Heart right ventricle (tissue), 16 donors: ENCODE results near the gene ACVR2B. TPM values are rescaled to one million over a fixed set of nuclear protein-coding genes. Genes with fewer than 3 reads are reported as not detected.

Experiments used
- ATAC-seq, 8 donors: fragments of 200-7000 bp; cut with Tn5 transposase; one replicate each; pipeline ENCODE4 v1.9.1; 2020; ENCODE audit warnings: mild to moderate bottlenecking in 8 of 8, moderate library complexity in 8 of 8, moderate number of reproducible peaks in 1 of 8
- DNase-seq, 2 donors: peaks; one replicate each; pipeline ENCODE4 v3.0.0-alpha.2; 2020
- H3K27ac ChIP-seq, 10 donors: fragments of 200-600 bp; sonication (generic) in 2 of 10; one replicate each; pipeline versions ENCODE4 v1.5.0 to v1.8.0; 2020 to 2022; ENCODE audit warnings: mild to moderate bottlenecking in 3 of 10
- H3K27me3 ChIP-seq, 7 donors: fragments of 200-600 bp; one replicate each; pipeline ENCODE4 v1.8.0; 2021 to 2022; ENCODE audit warnings: mild to moderate bottlenecking in 2 of 7
- H3K36me3 ChIP-seq, 9 donors: fragments of 200-600 bp; sonication (generic) in 1 of 9; one replicate each; pipeline versions ENCODE4 v1.5.0 to v1.8.0; 2020 to 2022; ENCODE audit warnings: mild to moderate bottlenecking in 2 of 9
- H3K4me1 ChIP-seq, 9 donors: fragments of 200-600 bp; sonication (generic) in 1 of 9; one replicate each; pipeline versions ENCODE4 v1.5.0 to v1.8.0; 2020 to 2022; ENCODE audit warnings: mild to moderate bottlenecking in 4 of 9
- H3K4me3 ChIP-seq, 10 donors: fragments of 200-600 bp; sonication (generic) in 2 of 10; one replicate each; pipeline versions ENCODE4 v1.5.0 to v1.8.0; 2020 to 2022; ENCODE audit warnings: mild to moderate bottlenecking in 7 of 10, moderate library complexity in 2 of 10
- H3K9me3 ChIP-seq, 11 donors: fragments of 200-600 bp in 10 of 11; sonication (generic) in 2 of 11; one replicate each; pipeline versions ENCODE4 v1.5.0 to v1.8.0; 2013 to 2022; ENCODE audit warnings: mild to moderate bottlenecking in 2 of 11, control low read depth in 1 of 11, moderate library complexity in 1 of 11
- CTCF ChIP-seq, 9 donors: fragments of 200-600 bp; sonication (generic) in 2 of 9; IDR thresholded peaks; one replicate each; pipeline versions ENCODE4 v1.5.0 to v1.8.0; 2021 to 2022; ENCODE audit warnings: antibody characterized with exemption in 9 of 9, mild to moderate bottlenecking in 5 of 9, moderate library complexity in 1 of 9
- WGBS, 2 donors: extraction: QIAGEN DNeasy Blood & Tissue Kit; methylation state at CpG; one replicate each; pipeline ENCODE4 v1.1.7; 2013; ENCODE audit warnings: inconsistent platforms in 1 of 2; 5-methylcytosine and 5-hydroxymethylcytosine counted together
- intact Hi-C, 10 donors: fragments of 100-400 bp; cut with DNase I; formaldehyde crosslinking; loops; one replicate each; pipeline versions ENCODE4 v1.11.1 to v1.14.2; 2022
- polyA plus RNA-seq, 2 donors: library from polyadenylated mRNA; stranded (reverse); fragments of 200-250 nt; gene quantifications; one replicate each; pipeline ENCODE4 v1.2.3, GENCODE V29; 2013
- total RNA-seq, 10 donors: library from RNA; stranded (reverse); fragmentation: NEBNext Ultra II Directional in 3 of 10; extraction: Animal tissue kit (Norgen Biotek cat#: 25700) in 3 of 10; gene quantifications; one replicate each; pipeline versions ENCODE4 v1.2.1 to v1.2.4, GENCODE V29; 2021 to 2023
- donor health status: Arrhythmogenic right ventricular cardiomyopathy.
- donor health status: ischemic (EF 13 %, LVEDD 7.1; RV severe dilation, severe dysfunction).
- donor health status: healthy with polysubstance abuse.
- donor health status: DM: no; HTN: yes; CAD: no.
- donor health status: DM: no; HTN: no; CAD: no.
- donor health status: ischemic (EF 25% LVEDD 6.9; RV normal size, moderate dysfunction).
- donor health status: ischemic (EF 25% LVEDD 5.7; RV mildly dilated, moderate dysfunction).
- donor health status: healthy.
- donor health status: DM: yes; HTN: yes; CAD: no.
- donor health status: Ischemic cardiomyopathy.
- donor health status: ischemic (EF 35%, LVEDD 5.7; RV mildly dilated, moderate dysfunction).
- donor health status: nonischemic (EF 11% LVEDD 7.7; RV severe dilation, severe dysfunction).
- donor health status: DM: yes; HTN: yes; CAD: no.
- donor health status: PGD.
- donor health status: ischemic (EF 29% LVEDD 5.4; RV normal size, mild dysfunction).
- donor health status: nonischemic (EF 23%, LVEDD 6.1; RV moderate dilation, normal function).

ACVR2B gene
- total and polyA plus RNA-seq, 12 donors = 0.43 to 7.6 (median 6.1) TPM

DNA sequence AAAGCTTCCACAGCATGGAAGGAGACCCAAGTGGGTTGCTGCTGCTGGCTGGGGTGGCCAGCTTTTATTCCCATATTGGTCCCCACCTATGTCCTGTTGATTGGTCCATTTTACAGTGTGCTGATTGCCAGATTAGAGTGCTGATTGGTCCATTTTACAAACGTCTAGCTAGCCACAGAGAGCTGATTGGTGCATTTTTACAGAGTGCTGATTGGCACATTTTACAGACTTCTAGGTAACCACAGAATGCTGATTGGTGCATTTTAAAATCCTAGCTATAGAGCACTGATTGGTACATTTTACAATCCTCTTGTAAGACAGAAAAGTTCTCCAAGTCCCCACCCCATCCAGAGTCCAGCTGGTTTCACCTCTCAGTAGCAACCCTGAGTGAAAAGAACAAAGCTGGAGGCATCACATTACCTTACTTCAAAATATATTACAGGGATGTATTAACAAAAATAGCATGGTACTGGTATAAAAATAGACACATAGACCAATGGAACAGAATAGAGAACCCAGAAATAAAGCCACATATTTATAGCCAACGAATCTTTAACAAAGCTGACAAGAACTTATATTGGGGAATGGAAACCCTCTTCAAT is 7.5 kb upstream of the ACVR2B start:
- intact Hi-C loops = no loop called here
- Histone ChIP-seq H3K4me1 (no peaks in the 10 kb centered on the region), H3K27ac (no peak overlapping the region), H3K36me3 (no peaks in the 10 kb centered on the region), H3K4me3 (no peak overlapping the region), H3K27me3 (no peaks in the 10 kb centered on the region), H3K9me3 (peaks cover 0 to 14% (median 0%) of the 10 kb centered on the region in 11 donors)
- no peak for TF ChIP-seq CTCF (IDR thresholded peaks at IDR 0.05)
- DNase-seq = no peak
- WGBS, 2 donors = 60 to 61% methylated on average over 2 of the region's 2 CpGs
- ATAC-seq = no peak

DNA sequence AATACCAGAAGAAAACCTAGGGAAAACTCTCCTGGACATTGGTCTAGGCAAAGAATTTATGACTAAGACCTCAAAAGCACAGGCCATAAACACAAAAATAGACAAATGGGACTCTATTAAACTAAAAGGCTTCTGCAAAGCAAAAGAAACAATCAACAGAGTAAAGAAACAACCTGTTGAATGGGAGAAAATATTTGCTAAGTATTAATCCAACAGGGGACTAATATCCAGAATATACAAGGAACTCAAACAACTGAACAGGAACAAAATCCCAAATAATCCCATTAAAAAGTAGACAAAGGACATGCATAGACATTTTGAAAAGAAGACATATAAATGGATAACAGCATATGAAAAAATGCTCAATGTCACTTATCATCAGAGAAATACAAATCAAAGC is 6.9 kb upstream of the ACVR2B start:
- Histone ChIP-seq H3K36me3 (no peaks in the 10 kb centered on the region), H3K9me3 (peaks cover 0 to 14% (median 0%) of the 10 kb centered on the region in 11 donors), H3K27ac (no peak overlapping the region), H3K4me3 (no peak overlapping the region), H3K4me1 (no peaks in the 10 kb centered on the region), H3K27me3 (no peaks in the 10 kb centered on the region)
- TF ChIP-seq CTCF (IDR thresholded peaks at IDR 0.05) = no peak
- intact Hi-C loops = no loop called here
- no peak for DNase-seq
- ATAC-seq = no peak

- H3K36me3 ChIP-seq = no peaks in the 10 kb centered on the region
- ATAC-seq (no peak), DNase-seq (no peak)
- H3K27me3 ChIP-seq = peaks cover 0 to 25% (median 0%) of the 10 kb centered on the region in 7 donors
- 93 to 97% methylated on average over 3 of the region's 3 CpGs for WGBS, 2 donors
- TF ChIP-seq CTCF (IDR thresholded peaks at IDR 0.05) = no peak
- intact Hi-C loops = loop anchor here in 2 of 10 donors (10.0 kb wide), 1 partner anchor 316 kb away; the partner anchor contains the start of genes ACAA1 (in 2 of the 2) and MYD88 (in 2 of the 2)
- no peak overlapping the region for H3K27ac ChIP-seq
- peaks cover 0 to 3% (median 0%) of the 10 kb centered on the region in 11 donors for H3K9me3 ChIP-seq
- peaks cover 4 to 22% (median 14%) of the 10 kb centered on the region in 9 donors for H3K4me1 ChIP-seq
- no peak overlapping the region for H3K4me3 ChIP-seq
These were observed 2.8 kb upstream of the ACVR2B start for GRCh38 chr3:38450853-38451252.

GRCh38 chr3:38453913-38454177 is 155 bp downstream of the ACVR2B start:
- no peak for ATAC-seq
- DNase-seq = no peak
- 0 to 1% methylated on average over 28 to 36 of the region's 36 CpGs for WGBS, 2 donors

More at GRCh38 chr3:38453913-38454177, 155 bp downstream of the ACVR2B start:
- H3K27me3 ChIP-seq = peaks cover 0 to 29% (median 0%) of the 10 kb centered on the region in 7 donors
- H3K4me3 ChIP-seq = peak overlapping the region; percentile 68 to 98 (median 85)
- peaks cover 4 to 46% (median 31%) of the 10 kb centered on the region in 9 donors for H3K4me1 ChIP-seq
- no peak for TF ChIP-seq CTCF (IDR thresholded peaks at IDR 0.05)
- H3K36me3 ChIP-seq = no peaks in the 10 kb centered on the region
- intact Hi-C loops = loop anchor here in 2 of 10 donors (10.0 kb wide), 1 partner anchor 319 kb away; the partner anchor contains the start of genes ACAA1 (in 2 of the 2) and MYD88 (in 2 of the 2)
- peak overlapping the region; percentile 70 to 92 (median 86) for H3K27ac ChIP-seq
- no peaks in the 10 kb centered on the region for H3K9me3 ChIP-seq
